Liver (tissue), 3 donors: Measurements from ENCODE around the gene SLPI.

ENCODE experiments used
- ATF3 ChIP-seq: IDR thresholded peaks from 2 replicates; pipeline ENCODE4 v1.6.1; 2016; ENCODE audit warnings: antibody characterized with exemption
- CTCF ChIP-seq: fragments of 150-350 bp; IDR thresholded peaks from 2 replicates; pipeline ENCODE4 v1.5.1; 2017; ENCODE audit warnings: improper control_type of control experiment, low read depth, low read length; ENCODE audit not compliant: missing input control
- EGR1 ChIP-seq, 2 donors: IDR thresholded peaks; 2 replicates each; pipeline ENCODE4 v1.6.1; 2016 to 2018; ENCODE audit warnings: antibody characterized with exemption in 2 of 2, low read depth in 2 of 2
- GABPA ChIP-seq, 2 donors: IDR thresholded peaks in 1 of 2; conservative IDR thresholded peaks in 1 of 2; 2 replicates each; pipeline ENCODE4 v1.6.1; 2016; ENCODE audit warnings: antibody characterized with exemption in 2 of 2, mild to moderate bottlenecking in 1 of 2, moderate library complexity in 1 of 2
- HNF4A ChIP-seq, 2 donors: conservative IDR thresholded peaks; 2 replicates each; pipeline ENCODE4 v1.6.1; 2016; ENCODE audit warnings: antibody characterized with exemption in 2 of 2, mild to moderate bottlenecking in 2 of 2
- JUND ChIP-seq, 2 donors: IDR thresholded peaks; 2 replicates each; pipeline ENCODE4 v1.6.1; 2016; ENCODE audit warnings: antibody characterized with exemption in 2 of 2
- RAD21 ChIP-seq, 2 donors: IDR thresholded peaks; 2 replicates each; pipeline ENCODE4 v1.6.1; 2016; ENCODE audit warnings: antibody characterized with exemption in 2 of 2, mild to moderate bottlenecking in 2 of 2
- REST ChIP-seq: IDR thresholded peaks from 2 replicates; pipeline ENCODE4 v1.6.1; 2016; ENCODE audit warnings: antibody characterized with exemption, mild to moderate bottlenecking
- TAF1 ChIP-seq: conservative IDR thresholded peaks from 2 replicates; pipeline ENCODE4 v1.6.1; 2016; ENCODE audit warnings: antibody characterized with exemption, mild to moderate bottlenecking
- YY1 ChIP-seq: IDR thresholded peaks from 2 replicates; pipeline ENCODE4 v1.6.1; 2016; ENCODE audit warnings: antibody characterized with exemption, mild to moderate bottlenecking
- ZBTB33 ChIP-seq: IDR thresholded peaks from 2 replicates; pipeline ENCODE4 v1.6.1; 2016; ENCODE audit warnings: antibody characterized with exemption
- donor health status: healthy.
- donor health status: healthy.

- no peak for TF ChIP-seq CTCF
- no peak for TF ChIP-seq REST
- TF ChIP-seq ZBTB33 = no peak
- TF ChIP-seq RAD21 (IDR thresholded peaks at IDR 0.05) = no peak
- no peak for TF ChIP-seq TAF1
- TF ChIP-seq ATF3 = no peak
- TF ChIP-seq YY1 = no peak
- no peak for TF ChIP-seq GABPA (IDR thresholded peaks at IDR 0.05 in 1 of 2, conservative IDR thresholded peaks at IDR 0.05 in 1 of 2)
- no peak for TF ChIP-seq JUND (IDR thresholded peaks at IDR 0.05)
- no peak for TF ChIP-seq EGR1 (IDR thresholded peaks at IDR 0.05; ENCODE audit: low read depth in 2 of 2)
- TF ChIP-seq HNF4A (conservative IDR thresholded peaks at IDR 0.05) = no peak
Measured at GRCh38 chr20:45251884-45252560, 2.3 kb downstream of the SLPI start.
